ENCODE results near the gene TBCB. TPM values are rescaled to one million over a fixed set of nuclear protein-coding genes. Genes with fewer than 3 reads are reported as not detected.

The TBCB gene
- total and polyA plus RNA-seq, 2 experiments from 2014 or later: 279 to 304 TPM

DNA sequence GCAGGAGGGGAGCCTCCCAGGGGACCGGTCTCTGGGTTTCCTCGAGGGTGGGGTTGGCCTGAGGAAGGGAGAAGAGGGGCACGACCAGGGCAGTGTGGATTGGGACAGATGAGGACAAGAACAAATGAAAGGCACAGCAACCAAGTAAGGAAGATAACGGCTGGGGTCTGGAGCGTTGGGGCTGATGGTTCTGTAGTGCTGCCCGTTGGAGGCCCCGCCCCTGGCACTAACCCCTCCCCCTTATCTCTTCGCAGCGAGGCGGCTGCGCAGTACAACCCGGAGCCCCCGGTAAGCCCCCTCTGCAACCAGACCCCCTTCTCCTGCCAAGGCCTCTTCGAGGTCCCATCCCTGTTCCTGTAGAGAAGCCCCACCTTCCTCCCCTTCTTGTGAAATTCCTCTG lies 26.8 kb downstream of the TBCB start:
- Histone ChIP-seq H3K4me2 (ENCODE audit: unreplicated experiment) (no peak overlapping the region), H3K27ac (no peak overlapping the region), H3K4me1 (ENCODE audit: insufficient read depth) (peaks cover 9% of the 10 kb centered on the region; the same call in 1 of the 2 replicates), H4K20me1 (ENCODE audit: insufficient read depth) (peaks cover 7% of the 10 kb centered on the region; the same call in 1 of the 2 replicates), H3F3A (ENCODE audit: insufficient read depth) (0 out of 2 replicates have a peak, but pooled peaks cover 3% of the 10 kb centered on the region), H3K27me3 (replicated peaks; ENCODE audit: insufficient read depth) (no peaks in the 10 kb centered on the region), H3K4me3 (no peak overlapping the region), H3K9ac (no peak overlapping the region), H3K36me3 (ENCODE audit: low read depth) (peaks cover 31% of the 10 kb centered on the region), H3K79me2 (ENCODE audit: insufficient read depth) (peaks cover 57% of the 10 kb centered on the region), H3K9me2 (ENCODE audit: insufficient read depth) (no peaks in the 10 kb centered on the region), H2AFZ (no peak overlapping the region), H3K9me3 (ENCODE audit: low read depth) (no peaks in the 10 kb centered on the region)
- TF ChIP-seq EZH2 (IDR thresholded peaks at IDR 0.05; ENCODE audit: insufficient read depth, poor library complexity, severe bottlenecking) (no peak), EZH2phosphoT487 (IDR thresholded peaks at IDR 0.05; ENCODE audit: insufficient read depth, low read depth) (no peak)
- DNase-seq: no peak
- in situ Hi-C loops (cut with MboI): no loop called here
- WGBS, 2 experiments (ENCODE audit: low coverage in 1 of 2, low lambda C conversion rate in 2 of 2, missing lambda C conversion rate in 2 of 2): 94 to 97% methylated on average over 10 to 14 of the region's 14 CpGs

DNA sequence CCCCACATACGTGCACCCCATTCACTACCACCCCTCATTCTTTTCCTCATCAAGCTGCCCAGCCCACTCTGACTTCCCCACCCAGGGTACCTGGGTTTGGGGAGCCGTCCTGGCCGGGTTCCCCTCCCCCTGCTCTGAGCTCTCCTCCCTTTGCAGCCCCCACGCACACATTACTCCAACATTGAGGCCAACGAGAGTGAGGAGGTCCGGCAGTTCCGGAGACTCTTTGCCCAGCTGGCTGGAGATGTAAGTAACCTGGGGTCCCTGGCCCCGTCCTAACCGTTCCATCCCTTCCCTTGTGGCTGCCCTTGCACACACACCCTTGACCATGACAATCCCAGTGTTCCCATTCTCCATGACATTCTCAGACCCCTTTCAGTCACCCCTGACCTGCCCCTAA lies 27.2 kb downstream of the TBCB start:
- 0 out of 2 replicates have a peak, but pooled peaks cover 7% of the 10 kb centered on the region for H3K4me1 ChIP-seq (ENCODE audit: insufficient read depth)
- H3K27me3 ChIP-seq (replicated peaks; ENCODE audit: insufficient read depth): no peaks in the 10 kb centered on the region
- in situ Hi-C loops (cut with MboI): no loop called here
- H3K9me2 ChIP-seq (ENCODE audit: insufficient read depth): no peaks in the 10 kb centered on the region
- WGBS, 2 experiments (ENCODE audit: low coverage in 1 of 2, low lambda C conversion rate in 2 of 2, missing lambda C conversion rate in 2 of 2): 86 to 88% methylated on average over 9 of the region's 9 CpGs
- H3K27ac ChIP-seq: no peak overlapping the region
- 0 out of 2 replicates have a peak, but pooled peaks cover 3% of the 10 kb centered on the region for H3F3A ChIP-seq (ENCODE audit: insufficient read depth)
- H2AFZ ChIP-seq: no peak overlapping the region
- no peak for DNase-seq
- no peak overlapping the region for H3K4me3 ChIP-seq
- H3K4me2 ChIP-seq (ENCODE audit: unreplicated experiment): no peak overlapping the region
- peaks cover 7% of the 10 kb centered on the region; the same call in 1 of the 2 replicates for H4K20me1 ChIP-seq (ENCODE audit: insufficient read depth)
- no peak for TF ChIP-seq EZH2 (IDR thresholded peaks at IDR 0.05; ENCODE audit: insufficient read depth, poor library complexity, severe bottlenecking)
- peaks cover 31% of the 10 kb centered on the region for H3K36me3 ChIP-seq (ENCODE audit: low read depth)
- peaks cover 57% of the 10 kb centered on the region for H3K79me2 ChIP-seq (ENCODE audit: insufficient read depth)
- H3K9ac ChIP-seq: no peak overlapping the region
- H3K9me3 ChIP-seq (ENCODE audit: low read depth): no peaks in the 10 kb centered on the region

DNA sequence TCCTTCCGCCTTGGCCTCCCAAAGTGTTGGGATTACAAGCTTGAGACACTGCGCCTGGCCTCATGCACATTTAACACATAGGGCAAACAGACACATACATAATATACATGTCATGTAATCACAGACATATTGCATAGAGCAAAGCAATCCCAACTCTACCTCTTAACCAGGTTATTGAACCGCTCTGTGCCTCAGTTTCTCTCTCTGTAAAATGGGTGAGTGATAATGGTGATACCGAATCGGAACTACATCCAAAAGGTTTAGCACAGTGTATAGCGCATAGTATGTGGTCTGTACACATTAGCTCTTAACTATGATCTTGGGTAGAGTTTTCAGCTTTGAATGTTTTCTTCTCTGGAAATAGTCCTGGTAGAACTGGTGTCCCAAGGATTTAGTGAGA lies 29.4 kb downstream of the TBCB start:
- Histone ChIP-seq H3K27ac (no peak overlapping the region), H3K36me3 (ENCODE audit: low read depth) (peaks cover 31% of the 10 kb centered on the region), H3K4me2 (ENCODE audit: unreplicated experiment) (no peak overlapping the region), H3K4me1 (ENCODE audit: insufficient read depth) (0 out of 2 replicates have a peak, but pooled peaks cover 7% of the 10 kb centered on the region), H3K9me2 (ENCODE audit: insufficient read depth) (no peaks in the 10 kb centered on the region), H3K9ac (no peak overlapping the region), H3F3A (ENCODE audit: insufficient read depth) (0 out of 2 replicates have a peak, but pooled peaks cover 12% of the 10 kb centered on the region), H3K4me3 (no peak overlapping the region), H3K27me3 (replicated peaks; ENCODE audit: insufficient read depth) (no peaks in the 10 kb centered on the region), H4K20me1 (ENCODE audit: insufficient read depth) (peaks cover 7% of the 10 kb centered on the region; the same call in 1 of the 2 replicates), H2AFZ (no peak overlapping the region), H3K79me2 (ENCODE audit: insufficient read depth) (peaks cover 57% of the 10 kb centered on the region), H3K9me3 (ENCODE audit: low read depth) (no peaks in the 10 kb centered on the region)
- TF ChIP-seq EZH2 (IDR thresholded peaks at IDR 0.05; ENCODE audit: insufficient read depth, poor library complexity, severe bottlenecking) (no peak), EZH2phosphoT487 (IDR thresholded peaks at IDR 0.05; ENCODE audit: insufficient read depth, low read depth) (no peak)
- in situ Hi-C loops (cut with MboI): no loop called here
- 90 to 95% methylated on average over 6 of the region's 6 CpGs for WGBS, 2 experiments (ENCODE audit: low coverage in 1 of 2, low lambda C conversion rate in 2 of 2, missing lambda C conversion rate in 2 of 2)
- DNase-seq: no peak

DNA sequence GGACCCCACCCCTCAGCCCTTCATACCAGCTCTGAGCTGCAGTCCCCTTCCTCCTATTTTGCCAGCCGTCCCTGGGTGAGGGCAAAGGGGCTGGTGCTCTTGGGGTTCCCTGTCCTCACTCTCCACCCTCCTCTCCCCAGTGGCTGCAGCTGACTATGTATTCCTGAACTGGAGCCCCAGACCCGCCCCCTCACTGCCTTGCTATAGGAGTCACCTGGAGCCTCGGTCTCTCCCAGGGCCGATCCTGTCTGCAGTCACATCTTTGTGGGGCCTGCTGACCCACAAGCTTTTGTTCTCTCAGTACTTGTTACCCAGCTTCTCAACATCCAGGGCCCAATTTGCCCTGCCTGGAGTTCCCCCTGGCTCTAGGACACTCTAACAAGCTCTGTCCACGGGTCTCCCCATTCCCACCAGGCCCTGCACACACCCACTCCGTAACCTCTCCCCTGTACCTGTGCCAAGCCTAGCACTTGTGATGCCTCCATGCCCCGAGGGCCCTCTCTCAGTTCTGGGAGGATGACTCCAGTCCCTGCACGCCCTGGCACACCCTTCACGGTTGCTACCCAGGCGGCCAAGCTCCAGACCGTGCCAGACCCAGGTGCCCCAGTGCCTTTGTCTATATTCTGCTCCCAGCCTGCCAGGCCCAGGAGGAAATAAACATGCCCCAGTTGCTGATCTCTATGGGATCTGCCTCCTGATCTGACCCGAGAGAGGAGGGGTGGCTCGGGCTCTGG lies 34.6 kb downstream of the TBCB start:
- no peak overlapping the region for H3K4me2 ChIP-seq (ENCODE audit: unreplicated experiment)
- TF ChIP-seq EZH2 (IDR thresholded peaks at IDR 0.05; ENCODE audit: insufficient read depth, poor library complexity, severe bottlenecking) (no peak), EZH2phosphoT487 (IDR thresholded peaks at IDR 0.05; ENCODE audit: insufficient read depth, low read depth) (no peak)
- H4K20me1 ChIP-seq (ENCODE audit: insufficient read depth): no peaks in the 10 kb centered on the region
- H3K79me2 ChIP-seq (ENCODE audit: insufficient read depth): peaks cover 17% of the 10 kb centered on the region
- H3K9me3 ChIP-seq (ENCODE audit: low read depth): no peaks in the 10 kb centered on the region
- H3K4me1 ChIP-seq (ENCODE audit: insufficient read depth): no peaks in the 10 kb centered on the region
- H3K27ac ChIP-seq: no peak overlapping the region
- H3F3A ChIP-seq (ENCODE audit: insufficient read depth): peaks cover 15% of the 10 kb centered on the region; the same call in 1 of the 2 replicates
- H3K27me3 ChIP-seq (replicated peaks; ENCODE audit: insufficient read depth): no peaks in the 10 kb centered on the region
- no peak overlapping the region for H3K9ac ChIP-seq
- H3K4me3 ChIP-seq: no peak overlapping the region
- in situ Hi-C loops (cut with MboI): no loop called here
- WGBS, 2 experiments (ENCODE audit: low coverage in 1 of 2, low lambda C conversion rate in 2 of 2, missing lambda C conversion rate in 2 of 2): 79 to 80% methylated on average over 13 of the region's 13 CpGs
- H3K36me3 ChIP-seq (ENCODE audit: low read depth): peaks cover 14% of the 10 kb centered on the region
- no peaks in the 10 kb centered on the region for H3K9me2 ChIP-seq (ENCODE audit: insufficient read depth)
- H2AFZ ChIP-seq: no peak overlapping the region
- no peak for DNase-seq

All from GM23248 (cell line).